GM21528 (cell line): ENCODE measurements around the gene PRKAG1.

Experiments
- ATAC-seq: cut with Tn5 transposase; IDR thresholded peaks from one replicate; pipeline ENCODE4 v1.9.1; 2021; ENCODE audit warnings: mild to moderate bottlenecking, moderate library complexity; ENCODE audit not compliant: unreplicated experiment, low FRiP score

PRKAG1 gene

DNA sequence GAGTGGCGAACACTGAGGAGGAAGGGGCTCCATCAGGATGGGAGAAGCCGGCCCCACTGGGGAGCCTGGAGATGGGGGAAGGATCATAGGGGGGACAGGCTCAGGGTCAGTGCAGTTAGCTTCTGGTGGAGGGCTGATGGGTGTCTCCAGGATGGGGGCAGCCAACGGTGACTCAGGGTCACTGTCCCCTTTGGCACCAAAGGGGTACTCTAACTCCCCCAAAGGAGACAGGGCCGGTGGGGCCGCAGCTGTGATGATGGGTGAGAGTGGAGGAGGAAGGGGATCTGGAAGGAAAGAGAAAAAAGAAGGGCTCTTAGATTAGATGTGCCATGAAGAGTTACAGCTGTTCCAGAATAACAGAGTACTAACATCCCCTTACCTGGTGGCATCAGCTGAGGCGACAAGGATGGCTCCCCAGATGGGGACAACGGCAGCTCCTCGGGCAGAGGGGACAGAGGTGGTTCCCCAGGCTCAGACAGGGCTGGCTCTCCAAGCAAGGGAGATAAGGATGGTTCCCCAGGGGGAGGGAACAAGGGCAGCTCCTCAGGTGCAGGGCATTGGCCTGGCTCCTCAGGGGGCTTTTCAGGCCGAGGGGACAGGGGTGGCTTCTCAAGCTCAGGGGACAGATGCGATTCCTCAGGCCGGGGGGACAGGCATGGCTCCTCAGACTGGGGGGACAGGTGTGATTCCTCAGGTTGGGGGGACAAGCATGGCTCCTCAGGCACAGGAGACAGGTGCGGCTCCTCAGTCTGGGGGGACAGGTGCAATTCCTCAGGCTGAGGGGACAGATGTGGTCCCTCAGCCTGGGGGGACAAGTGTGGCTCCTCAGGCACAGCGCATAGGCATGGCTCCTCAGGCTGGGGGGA, 32.2 kb upstream of the PRKAG1 start:
- no peak for ATAC-seq

DNA sequence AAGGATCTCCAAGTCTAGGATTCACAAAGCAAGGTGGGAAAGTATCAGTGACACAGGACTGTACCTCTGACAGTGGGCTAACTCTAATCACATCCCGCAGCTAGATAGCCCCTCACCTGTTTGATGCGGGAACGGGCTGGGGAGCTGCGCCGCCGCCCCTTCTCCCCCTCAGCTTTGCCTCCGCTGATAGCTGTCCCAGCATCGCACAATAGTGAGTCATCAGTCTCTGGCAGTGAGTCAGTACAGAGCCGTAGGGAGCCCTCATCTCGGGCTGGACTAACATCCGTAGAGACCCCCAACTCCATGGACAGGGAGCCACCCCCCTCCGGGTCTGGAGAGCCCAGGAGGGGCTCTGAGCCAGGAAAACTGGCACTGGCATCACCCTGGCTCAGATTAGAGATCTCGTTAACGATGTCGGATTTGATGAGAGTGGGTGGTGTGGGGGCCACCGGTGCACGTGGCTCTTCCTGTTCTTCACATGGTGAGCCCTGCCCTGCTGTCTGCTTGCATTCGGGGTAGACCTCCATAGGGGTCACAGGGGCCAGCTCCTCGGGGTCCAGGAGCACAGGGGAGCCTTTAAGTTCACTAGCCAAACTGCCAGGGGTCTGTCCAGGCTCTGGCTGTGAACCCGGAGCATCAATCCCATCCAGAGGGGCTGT, 31.1 kb upstream of the PRKAG1 start:
- ATAC-seq: no peak

DNA sequence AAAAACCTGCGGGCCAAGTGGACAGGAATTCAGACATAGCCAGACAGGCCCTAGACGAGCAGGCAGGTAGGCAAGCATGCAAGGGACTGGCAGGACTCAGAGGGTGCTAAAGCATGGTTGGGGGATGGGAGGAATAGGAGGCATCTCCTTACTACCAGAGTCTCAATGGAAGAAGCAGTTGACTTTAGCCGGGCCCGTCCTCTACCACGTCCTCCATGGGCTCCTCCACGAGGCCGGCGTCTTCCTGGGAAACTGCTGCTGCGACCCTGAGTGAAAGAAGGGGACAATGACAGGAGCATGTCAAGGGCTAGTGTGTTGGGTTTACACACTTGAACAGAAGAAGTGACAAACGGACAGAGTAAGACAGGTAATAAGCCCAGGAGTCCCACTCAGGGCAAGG, 30.4 kb upstream of the PRKAG1 start:
- no peak for ATAC-seq

DNA sequence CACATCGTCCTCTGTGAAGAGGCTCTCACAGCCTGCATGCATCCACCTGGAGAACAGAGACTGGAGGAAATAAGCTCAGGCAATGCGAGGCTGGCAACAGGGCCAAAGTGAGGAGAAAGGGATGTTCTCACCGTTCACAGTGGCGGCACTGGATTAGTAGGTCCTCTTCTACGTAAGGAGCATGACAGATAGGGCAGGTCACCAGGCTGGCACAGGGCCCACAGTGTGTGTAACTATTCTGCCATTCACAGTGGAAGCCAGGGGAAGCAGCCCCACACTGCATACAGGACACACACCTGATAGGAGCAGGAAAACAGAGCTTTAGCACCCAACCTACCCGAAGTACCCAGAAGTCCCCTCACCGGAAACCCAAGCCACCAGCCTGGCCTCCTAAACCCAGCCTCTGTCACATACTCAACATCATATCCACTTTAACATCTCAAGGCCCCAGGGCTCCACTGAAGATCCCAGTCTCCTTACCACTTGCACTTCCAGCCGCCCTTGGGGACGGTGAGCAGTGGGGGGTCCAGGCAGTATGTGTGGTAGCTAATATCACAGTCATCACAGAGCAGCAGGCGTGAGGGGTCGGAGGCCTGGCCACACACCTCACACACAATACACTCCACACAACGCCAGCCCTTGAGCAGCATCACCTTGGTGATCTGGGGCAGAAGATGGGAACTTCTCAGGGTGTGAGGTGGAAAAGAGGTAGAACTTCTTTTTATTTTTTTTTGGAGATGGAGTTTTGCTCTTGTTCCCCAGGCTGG, 27.7 kb upstream of the PRKAG1 start:
- no peak for ATAC-seq

GRCh38 chr12:49044660-49045059, 26.1 kb upstream of the PRKAG1 start:
- ATAC-seq: no peak

GRCh38 chr12:49043856-49044258, 25.3 kb upstream of the PRKAG1 start:
- no peak for ATAC-seq

GRCh38 chr12:49043241-49043640, 24.7 kb upstream of the PRKAG1 start:
- ATAC-seq: no peak

DNA sequence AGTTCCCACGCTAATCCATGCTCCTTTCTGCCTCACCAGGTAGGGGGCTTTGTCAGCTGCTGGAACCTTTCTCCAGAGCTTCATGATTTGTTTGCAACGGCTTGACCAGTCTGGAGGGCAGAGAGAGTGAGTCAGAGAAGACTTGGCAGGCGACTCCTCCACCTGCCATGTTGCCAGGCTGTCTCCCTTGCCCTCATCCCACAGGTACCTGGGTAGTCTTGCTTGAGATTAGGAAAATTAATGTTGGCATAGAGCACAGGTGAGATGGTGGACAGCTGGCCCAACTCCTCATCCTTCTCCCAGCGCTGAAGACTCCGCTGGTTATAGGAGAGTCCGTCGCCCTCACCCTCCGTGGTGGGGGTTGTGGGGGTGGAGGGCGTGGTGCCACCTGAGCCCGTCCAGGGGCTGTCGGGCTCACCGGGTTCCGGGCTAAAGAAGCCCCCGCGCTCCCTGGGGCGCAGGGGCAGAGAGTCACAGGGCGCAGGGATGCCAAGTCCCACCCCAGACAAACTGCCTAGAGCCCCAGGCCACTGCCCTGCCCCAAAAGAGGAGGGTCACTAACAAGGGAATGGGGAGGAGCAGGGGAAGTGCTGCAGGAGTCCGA, 23.4 kb upstream of the PRKAG1 start:
- no peak for ATAC-seq

GRCh38 chr12:49041036-49041880, 22.7 kb upstream of the PRKAG1 start:
- no peak for ATAC-seq

GRCh38 chr12:49040364-49040855, 21.8 kb upstream of the PRKAG1 start:
- no peak for ATAC-seq

GRCh38 chr12:49039421-49040363, 21.1 kb upstream of the PRKAG1 start:
- ATAC-seq: no peak

- ATAC-seq: no peak
These were observed 19.8 kb upstream of the PRKAG1 start for GRCh38 chr12:49038291-49038955.

DNA sequence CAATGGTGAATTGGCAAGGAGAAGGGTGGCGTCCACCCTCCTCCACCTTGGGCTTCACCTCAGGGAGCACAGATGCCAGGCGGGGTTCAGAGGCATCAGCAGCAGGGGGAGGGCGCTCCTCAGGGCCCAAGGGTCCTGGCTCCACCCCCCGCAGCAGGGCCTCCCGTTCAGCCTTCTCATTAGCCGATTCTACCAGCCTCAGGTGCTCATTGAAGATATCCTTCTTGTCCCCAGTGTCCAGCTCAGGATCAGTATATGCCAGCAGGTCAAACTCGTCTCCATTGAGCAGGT, 19.3 kb upstream of the PRKAG1 start:
- ATAC-seq: no peak

DNA sequence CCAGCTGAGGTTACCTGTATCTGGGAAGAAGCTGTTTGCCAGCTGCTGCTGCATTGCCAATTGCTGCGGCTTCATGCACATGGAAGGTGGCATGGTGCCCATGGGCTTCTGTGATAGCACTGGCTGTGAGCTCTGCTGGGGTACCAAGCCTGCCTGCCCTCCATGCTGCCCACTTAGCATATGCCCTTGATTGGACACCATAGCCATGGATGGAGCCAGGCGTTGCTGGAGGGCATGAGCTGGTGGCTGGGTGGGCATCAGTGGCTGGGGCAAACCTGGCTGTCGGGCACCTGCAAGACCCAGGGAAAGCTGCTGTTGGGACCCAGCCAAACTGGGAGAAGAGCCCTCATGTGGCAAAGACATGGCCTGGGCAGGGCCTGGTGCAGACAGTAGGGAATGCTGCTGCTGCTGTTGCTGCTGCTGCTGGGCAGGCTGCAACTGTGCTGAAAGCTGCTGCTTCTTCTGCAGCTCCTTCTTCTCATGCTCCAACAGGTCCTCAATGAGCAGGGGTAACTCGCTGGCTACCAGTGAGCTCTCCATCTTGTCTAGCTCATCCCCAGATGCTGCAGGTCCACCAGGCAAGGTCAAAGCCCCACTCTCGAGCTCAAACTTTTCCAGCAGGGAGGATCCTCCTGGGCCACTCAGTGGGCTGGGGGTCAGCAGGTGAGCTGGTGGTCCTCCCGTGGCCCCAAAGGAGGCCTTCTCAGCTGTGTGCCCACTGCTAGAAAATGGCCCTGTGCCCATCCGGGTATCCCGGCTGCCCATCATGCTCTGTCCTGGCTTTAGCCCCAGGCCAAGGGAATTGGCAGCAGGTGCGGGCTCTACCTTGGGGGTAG, 18.8 kb upstream of the PRKAG1 start:
- ATAC-seq: no peak

DNA sequence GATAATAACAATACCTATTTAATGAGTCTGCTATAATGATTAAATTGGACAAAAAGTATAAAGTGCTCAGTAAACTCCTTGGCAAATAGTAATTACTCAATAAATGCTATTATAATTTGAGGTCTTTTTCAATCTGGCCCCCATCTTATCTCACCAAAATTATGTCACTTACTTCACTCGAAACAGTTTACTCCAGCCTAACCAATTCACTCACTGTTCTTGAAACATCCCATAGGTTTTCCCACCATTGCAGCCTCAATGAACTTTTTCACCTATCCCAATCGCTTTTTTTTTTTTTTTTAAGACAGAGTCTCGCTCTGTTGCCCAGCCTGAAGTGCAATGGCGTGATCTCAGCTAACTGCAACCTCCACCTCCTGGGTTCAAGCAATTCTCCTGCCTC, 17.5 kb upstream of the PRKAG1 start:
- no peak for ATAC-seq

- no peak for ATAC-seq
These were observed 15.7 kb upstream of the PRKAG1 start for GRCh38 chr12:49034286-49034622.

- ATAC-seq: no peak
These were observed 15.2 kb upstream of the PRKAG1 start for GRCh38 chr12:49033611-49034285.
